Liver (tissue), 9 donors: ENCODE results near the gene SP110. TPM values are rescaled to one million over a fixed set of nuclear protein-coding genes. Genes with fewer than 3 reads are reported as not detected.

ENCODE experiments used
- DNase-seq: peaks from one replicate; pipeline ENCODE4 v3.0.0-alpha.2; 2017; ENCODE audit warnings: low spot score
- H3K27ac ChIP-seq, 2 donors: one replicate each; pipeline ENCODE4 v1.7.0; 2013; ENCODE audit warnings: inconsistent platforms in 2 of 2, low read length in 2 of 2, control low read depth in 1 of 2, low read depth in 1 of 2, mild to moderate bottlenecking in 1 of 2
- H3K27me3 ChIP-seq, 4 donors: one replicate each; pipeline versions ENCODE4 v1.6.1 to v1.7.0; 2013; ENCODE audit warnings: low read length in 3 of 4, inconsistent platforms in 1 of 4, mild to moderate bottlenecking in 1 of 4, moderate library complexity in 1 of 4; ENCODE audit not compliant: control insufficient read depth in 4 of 4, insufficient read depth in 4 of 4
- H3K36me3 ChIP-seq, 4 donors: one replicate each; pipeline versions ENCODE4 v1.6.1 to v1.7.0; 2013; ENCODE audit warnings: low read length in 3 of 4, mild to moderate bottlenecking in 3 of 4, low read depth in 1 of 4, moderate library complexity in 1 of 4; ENCODE audit not compliant: control insufficient read depth in 4 of 4, insufficient read depth in 3 of 4
- H3K4me1 ChIP-seq, 4 donors: one replicate each; pipeline versions ENCODE4 v1.6.1 to v1.7.0; 2013; ENCODE audit warnings: low read length in 3 of 4, mild to moderate bottlenecking in 3 of 4, moderate library complexity in 1 of 4; ENCODE audit not compliant: control insufficient read depth in 4 of 4, insufficient read depth in 4 of 4
- H3K4me3 ChIP-seq, 3 donors: one replicate each; pipeline versions ENCODE4 v1.6.1 to v1.7.0; 2013; ENCODE audit warnings: low read length in 3 of 3, control low read depth in 1 of 3, low read depth in 1 of 3, mild to moderate bottlenecking in 1 of 3
- H3K9ac ChIP-seq, 2 donors: one replicate each; pipeline ENCODE4 v1.7.0; 2013; ENCODE audit warnings: low read length in 2 of 2, mild to moderate bottlenecking in 2 of 2, moderate library complexity in 2 of 2, control low read depth in 1 of 2, low read depth in 1 of 2
- H3K9me3 ChIP-seq, 4 donors: one replicate each; pipeline versions ENCODE4 v1.6.1 to v1.7.0; 2013; ENCODE audit warnings: low read length in 3 of 4; ENCODE audit not compliant: control insufficient read depth in 4 of 4
- ATF3 ChIP-seq: IDR thresholded peaks from 2 replicates; pipeline ENCODE4 v1.6.1; 2016; ENCODE audit warnings: antibody characterized with exemption
- CTCF ChIP-seq: fragments of 150-350 bp; IDR thresholded peaks from 2 replicates; pipeline ENCODE4 v1.5.1; 2017; ENCODE audit warnings: improper control_type of control experiment, low read depth, low read length; ENCODE audit not compliant: missing input control
- FOXA1 ChIP-seq: IDR thresholded peaks from 2 replicates; pipeline ENCODE4 v1.6.1; 2016; ENCODE audit warnings: antibody characterized with exemption
- GABPA ChIP-seq, 2 donors: IDR thresholded peaks in 1 of 2; conservative IDR thresholded peaks in 1 of 2; 2 replicates each; pipeline ENCODE4 v1.6.1; 2016; ENCODE audit warnings: antibody characterized with exemption in 2 of 2, mild to moderate bottlenecking in 1 of 2, moderate library complexity in 1 of 2
- HNF4A ChIP-seq, 2 donors: conservative IDR thresholded peaks; 2 replicates each; pipeline ENCODE4 v1.6.1; 2016; ENCODE audit warnings: antibody characterized with exemption in 2 of 2, mild to moderate bottlenecking in 2 of 2
- JUND ChIP-seq, 2 donors: IDR thresholded peaks; 2 replicates each; pipeline ENCODE4 v1.6.1; 2016; ENCODE audit warnings: antibody characterized with exemption in 2 of 2
- MAX ChIP-seq: IDR thresholded peaks from 2 replicates; pipeline ENCODE4 v1.6.1; 2016; ENCODE audit warnings: antibody characterized with exemption
- RAD21 ChIP-seq, 2 donors: IDR thresholded peaks; 2 replicates each; pipeline ENCODE4 v1.6.1; 2016; ENCODE audit warnings: antibody characterized with exemption in 2 of 2, mild to moderate bottlenecking in 2 of 2
- REST ChIP-seq: IDR thresholded peaks from 2 replicates; pipeline ENCODE4 v1.6.1; 2016; ENCODE audit warnings: antibody characterized with exemption, mild to moderate bottlenecking
- RXRA ChIP-seq, 2 donors: IDR thresholded peaks; 2 replicates each; pipeline ENCODE4 v1.6.1; 2017 to 2018; ENCODE audit warnings: antibody characterized with exemption in 2 of 2, mild to moderate bottlenecking in 1 of 2
- SP1 ChIP-seq: IDR thresholded peaks from 2 replicates; pipeline ENCODE4 v1.6.1; 2018; ENCODE audit warnings: antibody characterized with exemption, mild to moderate bottlenecking
- YY1 ChIP-seq: IDR thresholded peaks from 2 replicates; pipeline ENCODE4 v1.6.1; 2016; ENCODE audit warnings: antibody characterized with exemption, mild to moderate bottlenecking
- ZBTB33 ChIP-seq: IDR thresholded peaks from 2 replicates; pipeline ENCODE4 v1.6.1; 2016; ENCODE audit warnings: antibody characterized with exemption
- whole genome bisulfite sequencing: extraction: QIAGEN DNeasy Blood & Tissue Kit; methylation state at CpG from one replicate; pipeline ENCODE4 v1.1.7; 2013; 5-methylcytosine and 5-hydroxymethylcytosine counted together
- polyA plus RNA-seq, 2 donors: library from polyadenylated mRNA; stranded (reverse) in 1 of 2; unstranded in 1 of 2; fragments of 200-250 nt in 1 of 2; fragments of >200 nt in 1 of 2; fragmentation: Nextera tagmentation in 1 of 2; extraction: Ambion mirVana in 1 of 2; gene quantifications; one replicate each; pipeline versions ENCODE4 v1.2.1 to v1.2.3, GENCODE V29; 2013 to 2015
- total RNA-seq, 2 donors: library from RNA; depleted of rRNA; stranded (reverse); fragments of >200 nt; gene quantifications; one replicate each; pipeline ENCODE4 v1.2.3, GENCODE V29; 2014
- donor health status: healthy.
- donor health status: healthy.
- donor health status: healthy.
- donor health status: healthy.
- donor health status: healthy.

SP110 gene
- total and polyA plus RNA-seq, 4 donors, result 5.3 to 15.4 (median 8.2) TPM

- Histone ChIP-seq H3K27me3 (no peaks in the 10 kb centered on the region), H3K36me3 (no peaks in the 10 kb centered on the region), H3K9me3 (no peaks in the 10 kb centered on the region), H3K4me1 (no peaks in the 10 kb centered on the region), H3K4me3 (no peak overlapping the region), H3K9ac (no peak overlapping the region), H3K27ac (no peak overlapping the region)
- TF ChIP-seq RAD21 (IDR thresholded peaks at IDR 0.05) (no peak), GABPA (IDR thresholded peaks at IDR 0.05 in 1 of 2, conservative IDR thresholded peaks at IDR 0.05 in 1 of 2) (no peak), ATF3 (no peak), MAX (no peak), FOXA1 (no peak), SP1 (no peak), ZBTB33 (no peak), REST (no peak), YY1 (no peak), JUND (IDR thresholded peaks at IDR 0.05) (no peak), RXRA (IDR thresholded peaks at IDR 0.05) (no peak), CTCF (no peak), HNF4A (conservative IDR thresholded peaks at IDR 0.05) (no peak)
- 91% methylated on average over 5 of the region's 5 CpGs for WGBS
- DNase-seq, result no peak
Measured at GRCh38 chr2:230158468-230158867, 61.3 kb downstream of the SP110 start.

- Histone ChIP-seq H3K27ac (no peak overlapping the region), H3K4me3 (no peak overlapping the region), H3K9ac (no peak overlapping the region), H3K27me3 (no peaks in the 10 kb centered on the region), H3K36me3 (no peaks in the 10 kb centered on the region), H3K9me3 (peaks cover 0 to 2% (median 0%) of the 10 kb centered on the region in 4 donors), H3K4me1 (no peaks in the 10 kb centered on the region)
- no peak for TF ChIP-seq JUND (IDR thresholded peaks at IDR 0.05)
- DNase-seq, result no peak
- 91% methylated on average over 25 of the region's 25 CpGs for WGBS
Measured at GRCh38 chr2:230156782-230157699, 62.7 kb downstream of the SP110 start.
